ES-I3 (cell line): ENCODE measurements around the gene BRAF.
"Not testable (repeated sequence)": the region's sequence is repeated elsewhere in the genome, so short reads cannot be mapped to it uniquely, and the experiment has no call there.

Experiments
- H3K36me3 ChIP-seq: 2 replicates; pipeline ENCODE4 v1.6.1; 2013; ENCODE audit warnings: mild to moderate bottlenecking, low read length, control low read depth, moderate library complexity; ENCODE audit not compliant: insufficient read depth
- H3K4me1 ChIP-seq: 2 replicates; pipeline ENCODE4 v1.6.1; 2013; ENCODE audit warnings: mild to moderate bottlenecking, control low read depth, low read length; ENCODE audit not compliant: insufficient read depth
- H3K9ac ChIP-seq: 2 replicates; pipeline ENCODE4 v1.6.1; 2013; ENCODE audit warnings: low read depth, mild to moderate bottlenecking, low read length, moderate library complexity
- H3K9me3 ChIP-seq: 2 replicates; pipeline ENCODE4 v1.6.1; 2013; ENCODE audit warnings: mild to moderate bottlenecking, low read length, moderate library complexity; ENCODE audit not compliant: control insufficient read depth, insufficient read depth

Gene BRAF

DNA sequence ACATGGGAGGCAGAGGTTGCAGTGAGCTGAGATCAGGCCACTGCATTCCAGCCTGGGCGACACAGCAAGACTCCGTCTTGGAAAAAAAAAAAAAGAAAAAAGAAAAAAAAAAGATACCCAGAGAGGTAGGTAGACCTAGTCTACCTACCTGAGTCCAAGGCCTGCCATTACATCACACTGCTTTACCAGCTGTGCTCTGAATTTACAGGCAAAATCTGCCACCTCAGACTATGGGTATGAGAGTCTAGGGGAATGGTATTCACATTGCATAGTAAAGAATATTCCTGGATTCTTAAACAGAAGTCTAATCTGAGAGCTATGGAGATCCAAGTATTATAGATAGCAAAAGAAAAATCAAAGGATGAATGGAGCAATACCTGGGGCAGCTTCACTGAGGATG lies 178.0 kb downstream of the BRAF start:
- H3K9ac ChIP-seq = no peak overlapping the region
- no peaks in the 10 kb centered on the region for H3K36me3 ChIP-seq
- no peaks in the 10 kb centered on the region for H3K4me1 ChIP-seq
- H3K9me3 ChIP-seq = no peaks in the 10 kb centered on the region

DNA sequence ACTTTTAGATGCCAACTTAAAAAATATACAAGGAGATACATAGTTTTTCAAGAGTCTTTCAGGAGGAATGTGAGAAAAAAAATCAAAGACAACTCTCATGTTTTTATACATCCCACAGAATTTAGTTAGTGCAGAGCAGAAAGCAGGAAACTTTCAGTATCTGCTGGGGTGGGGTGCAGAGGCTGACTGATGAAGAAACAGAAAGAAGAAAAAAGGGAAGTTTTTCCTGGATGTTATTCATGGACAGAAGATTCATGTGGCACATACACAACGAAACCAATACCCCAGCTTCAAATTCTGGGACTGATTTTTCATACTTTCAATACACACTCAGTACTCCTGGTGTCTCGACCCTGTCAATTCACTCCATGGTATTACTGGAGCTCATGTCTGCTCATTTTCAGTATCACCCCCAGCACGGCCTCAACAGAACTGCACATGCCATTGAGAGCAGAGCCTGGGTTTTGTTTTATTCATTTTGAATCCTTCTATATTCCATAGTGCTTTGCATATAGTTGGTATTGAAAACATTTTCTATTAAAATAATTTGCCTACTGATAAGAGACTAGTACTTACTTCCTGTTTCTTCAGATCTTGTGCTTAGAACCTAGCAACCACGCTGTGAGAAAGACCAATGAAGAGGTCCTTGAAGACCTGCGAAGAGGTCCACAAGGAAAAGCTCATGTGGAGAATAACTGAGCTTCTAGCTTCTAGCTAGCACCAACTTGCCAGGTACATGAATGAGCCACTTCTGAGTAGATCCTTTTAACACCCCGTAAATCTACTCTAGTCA lies 179.3 kb downstream of the BRAF start:
- H3K9ac ChIP-seq = no peak overlapping the region
- H3K36me3 ChIP-seq = no peaks in the 10 kb centered on the region
- H3K4me1 ChIP-seq = no peaks in the 10 kb centered on the region
- H3K9me3 ChIP-seq = no peaks in the 10 kb centered on the region

DNA sequence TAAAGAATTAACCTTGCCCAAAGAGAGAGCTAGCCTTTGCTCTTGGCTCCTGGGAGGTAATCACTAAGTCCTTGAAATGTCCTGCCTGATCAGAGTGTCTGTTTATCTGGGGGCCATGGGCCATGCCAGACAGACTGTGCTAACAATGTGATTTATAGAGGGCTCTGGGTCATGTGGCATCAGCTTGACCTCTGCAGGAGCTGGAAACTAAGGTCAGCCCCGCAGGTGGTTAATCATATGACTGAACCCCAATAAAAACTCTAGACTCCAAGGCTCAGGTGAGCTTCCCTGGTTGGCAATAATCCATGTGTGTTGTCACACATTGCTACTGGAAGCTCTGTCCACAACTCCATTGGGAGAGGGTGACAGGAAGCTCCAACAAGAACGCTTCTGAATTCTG lies 180.7 kb downstream of the BRAF start:
- Histone ChIP-seq H3K9me3 (no peaks in the 10 kb centered on the region), H3K9ac (no peak overlapping the region), H3K36me3 (no peaks in the 10 kb centered on the region), H3K4me1 (no peaks in the 10 kb centered on the region)

DNA sequence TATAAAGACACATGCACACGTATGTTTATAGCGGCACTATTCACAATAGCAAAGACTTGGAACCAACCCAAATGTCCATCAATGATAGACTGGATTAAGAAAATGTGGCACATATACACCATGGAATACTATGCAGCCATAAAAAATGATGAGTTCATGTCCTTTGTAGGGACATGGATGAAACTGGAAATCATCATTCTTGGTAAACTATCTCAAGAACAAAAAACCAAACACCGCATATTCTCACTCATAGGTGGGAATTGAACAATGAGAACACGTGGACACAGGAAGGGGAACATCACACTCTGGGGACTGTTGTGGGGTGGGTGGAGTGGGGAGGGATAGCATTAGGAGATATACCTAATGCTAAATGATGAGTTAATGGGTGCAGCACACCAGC lies 181.5 kb downstream of the BRAF start:
- H3K9ac ChIP-seq, H3K36me3 ChIP-seq, H3K4me1 ChIP-seq, H3K9me3 ChIP-seq: not testable (repeated sequence)

DNA sequence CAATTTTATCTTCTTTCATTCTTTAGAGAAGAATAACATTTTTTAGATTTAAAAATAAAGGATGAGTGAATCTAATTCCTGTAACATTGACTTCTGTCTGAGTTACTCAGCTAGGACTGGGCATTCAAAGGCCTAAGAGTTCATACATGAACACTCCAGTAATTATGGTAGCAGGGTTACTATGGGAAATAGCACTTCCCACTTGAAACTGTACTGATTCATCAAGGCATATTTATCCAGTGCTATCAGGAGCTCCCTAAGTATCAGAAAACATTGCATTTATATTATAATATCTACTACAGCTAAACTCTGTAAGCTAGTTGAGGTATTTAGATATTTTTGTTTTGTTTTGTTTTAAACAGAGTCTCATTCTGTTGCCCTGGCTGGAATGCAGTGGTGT lies 186.4 kb downstream of the BRAF start:
- H3K36me3 ChIP-seq = no peaks in the 10 kb centered on the region
- no peaks in the 10 kb centered on the region for H3K9me3 ChIP-seq
- H3K4me1 ChIP-seq = no peaks in the 10 kb centered on the region
- no peak overlapping the region for H3K9ac ChIP-seq

DNA sequence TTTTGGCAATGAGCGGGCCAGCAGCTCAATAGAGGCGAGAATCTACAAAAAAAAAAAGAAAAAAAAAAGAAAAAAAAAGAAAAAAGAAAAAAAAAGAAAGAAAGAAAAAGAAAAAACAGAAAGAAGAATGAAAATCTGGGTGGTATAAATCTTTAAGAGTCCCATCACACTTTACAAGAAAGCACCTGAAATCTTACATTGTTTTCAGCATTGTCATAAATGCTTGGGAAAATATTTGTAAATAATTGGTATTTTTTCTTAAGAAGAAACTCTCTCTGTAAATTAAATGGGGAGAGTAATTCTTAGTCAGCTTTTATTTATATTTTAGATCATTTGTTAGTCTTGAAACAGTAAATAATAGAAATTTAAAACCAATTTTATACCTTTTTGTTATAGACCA lies 190.0 kb downstream of the BRAF start:
- Histone ChIP-seq H3K36me3 (no peaks in the 10 kb centered on the region), H3K9me3 (no peaks in the 10 kb centered on the region), H3K9ac (no peak overlapping the region), H3K4me1 (peaks cover 6% of the 10 kb centered on the region; the same call in 1 of the 2 replicates)

DNA sequence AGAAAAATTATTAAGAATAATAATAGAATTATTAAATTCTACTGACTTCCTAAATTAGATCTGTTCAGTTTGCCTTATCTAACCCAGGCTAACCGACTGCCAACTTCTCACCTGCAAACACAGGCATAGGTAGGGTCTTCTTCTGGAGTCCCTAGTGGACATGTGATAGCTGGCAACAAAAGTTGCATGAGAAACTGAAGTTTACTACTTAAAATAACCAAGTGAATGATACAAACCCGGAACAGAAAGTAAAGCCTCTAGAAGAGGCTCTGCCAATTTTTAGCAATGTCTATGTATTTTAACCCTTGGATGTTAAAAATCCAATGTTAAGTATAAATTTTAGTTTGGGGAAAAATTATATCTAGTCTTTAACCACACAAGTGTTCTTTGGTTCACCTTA lies 190.6 kb downstream of the BRAF start:
- Histone ChIP-seq H3K9ac (no peak overlapping the region), H3K9me3 (no peaks in the 10 kb centered on the region), H3K4me1 (peaks cover 6% of the 10 kb centered on the region; the same call in 1 of the 2 replicates)

DNA sequence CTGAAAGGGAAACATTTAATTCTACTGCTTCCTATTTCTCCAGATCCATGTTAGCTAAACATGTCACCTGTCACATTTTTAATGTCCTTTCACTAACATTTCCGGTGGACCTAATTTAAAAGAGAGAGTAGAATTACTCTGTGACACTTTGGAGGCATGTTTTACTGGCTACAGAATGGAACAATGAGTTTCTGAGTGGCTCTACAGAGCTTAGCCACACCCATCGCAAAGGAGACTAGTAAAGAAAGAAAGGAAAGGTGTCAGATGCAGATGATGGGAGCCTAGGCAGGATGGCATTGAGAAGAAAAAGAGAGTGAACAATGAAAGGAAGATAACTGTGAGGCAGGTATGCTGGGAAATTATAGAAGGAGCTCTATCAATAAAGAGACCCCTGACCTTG lies 192.3 kb downstream of the BRAF start:
- Histone ChIP-seq H3K4me1 (peaks cover 6% of the 10 kb centered on the region; the same call in 1 of the 2 replicates), H3K9ac (no peak overlapping the region), H3K36me3 (no peaks in the 10 kb centered on the region), H3K9me3 (no peaks in the 10 kb centered on the region)

More for the DNA sequence above, 190.6 kb downstream of the BRAF start:
- H3K36me3 ChIP-seq = no peaks in the 10 kb centered on the region

DNA sequence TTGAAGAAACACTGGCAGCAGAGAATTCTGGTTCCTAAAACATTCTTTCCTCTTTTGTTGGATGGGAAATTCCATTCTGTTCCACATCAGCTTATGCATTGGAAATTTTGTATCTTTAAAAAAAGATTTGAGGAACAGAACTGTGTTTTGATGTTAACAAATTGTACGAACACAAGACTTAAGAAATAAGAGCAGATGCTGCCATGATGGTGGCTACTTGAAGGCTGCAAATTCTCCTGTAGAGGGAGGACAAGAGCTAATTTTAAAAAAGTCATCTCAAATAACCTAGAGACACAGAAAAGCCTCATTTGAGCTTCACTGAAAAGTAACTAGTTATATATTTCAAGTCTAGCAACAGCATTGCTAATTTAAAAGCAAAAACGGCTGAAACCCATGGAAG lies 198.4 kb downstream of the BRAF start:
- Histone ChIP-seq H3K9me3 (no peaks in the 10 kb centered on the region), H3K36me3 (no peaks in the 10 kb centered on the region), H3K4me1 (no peaks in the 10 kb centered on the region), H3K9ac (no peak overlapping the region)

DNA sequence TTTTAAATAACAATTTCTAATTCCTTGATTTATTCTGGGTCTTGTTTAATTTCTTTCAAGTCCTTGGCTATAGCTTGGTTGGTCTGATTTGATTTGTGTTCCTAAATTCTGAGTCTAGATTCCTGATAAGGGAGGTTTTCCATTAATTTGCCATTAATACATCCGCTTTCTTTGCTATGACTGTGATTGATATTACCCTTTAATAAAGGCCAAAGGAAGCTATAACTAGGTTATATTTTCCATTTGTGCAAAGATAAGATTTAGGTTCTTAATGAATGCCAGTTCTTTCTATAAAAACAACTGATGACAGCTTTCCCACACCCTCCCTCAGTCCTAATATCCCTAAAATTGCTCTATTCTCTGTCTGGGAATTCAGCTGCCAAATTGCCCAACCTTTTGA lies 200.0 kb downstream of the BRAF start:
- Histone ChIP-seq H3K9me3 (no peaks in the 10 kb centered on the region), H3K4me1 (no peaks in the 10 kb centered on the region; the same call in 1 of the 2 replicates), H3K36me3 (no peaks in the 10 kb centered on the region), H3K9ac (no peak overlapping the region)

DNA sequence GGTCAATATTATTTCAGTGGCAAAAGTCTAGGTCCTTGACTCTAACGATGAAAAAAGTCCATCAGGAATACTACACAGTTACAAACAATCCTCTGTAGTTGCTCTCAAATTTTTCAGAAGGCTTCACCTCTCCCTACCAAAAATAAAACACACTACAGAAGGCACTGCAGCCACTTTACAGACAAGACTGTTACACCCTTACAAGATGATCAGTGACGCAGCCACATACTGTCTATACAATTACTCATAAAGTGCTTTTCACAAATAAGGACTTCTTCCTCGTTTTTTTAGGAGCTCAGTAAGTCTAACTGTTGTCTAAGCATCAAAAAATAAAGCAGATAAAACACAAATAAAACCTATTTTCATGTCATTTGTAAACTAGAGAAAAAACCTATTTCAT lies 201.2 kb downstream of the BRAF start:
- H3K9ac ChIP-seq = no peak overlapping the region
- H3K36me3 ChIP-seq = no peaks in the 10 kb centered on the region
- H3K4me1 ChIP-seq = no peaks in the 10 kb centered on the region; the same call in 1 of the 2 replicates
- no peaks in the 10 kb centered on the region for H3K9me3 ChIP-seq

DNA sequence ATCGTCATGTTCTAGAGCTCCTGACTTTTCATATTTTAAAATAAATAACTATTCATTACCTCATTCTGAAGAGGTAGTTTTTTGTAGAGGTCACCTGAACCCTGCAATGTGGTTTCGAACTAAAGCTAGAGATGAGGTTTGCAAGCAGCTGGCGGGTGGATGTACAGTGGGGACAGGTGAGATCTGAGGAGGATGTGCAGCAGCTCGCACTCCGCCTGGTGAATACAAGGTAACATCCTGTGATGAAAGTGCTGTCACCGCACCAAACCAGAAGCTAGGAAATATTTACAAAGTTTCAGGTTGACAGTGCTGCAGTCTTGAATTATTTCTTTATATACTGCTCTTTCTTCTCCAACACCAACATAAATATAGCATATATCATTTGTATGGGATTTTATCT lies 201.7 kb downstream of the BRAF start:
- Histone ChIP-seq H3K36me3 (no peaks in the 10 kb centered on the region), H3K4me1 (no peaks in the 10 kb centered on the region; the same call in 1 of the 2 replicates), H3K9me3 (no peaks in the 10 kb centered on the region), H3K9ac (no peak overlapping the region)

DNA sequence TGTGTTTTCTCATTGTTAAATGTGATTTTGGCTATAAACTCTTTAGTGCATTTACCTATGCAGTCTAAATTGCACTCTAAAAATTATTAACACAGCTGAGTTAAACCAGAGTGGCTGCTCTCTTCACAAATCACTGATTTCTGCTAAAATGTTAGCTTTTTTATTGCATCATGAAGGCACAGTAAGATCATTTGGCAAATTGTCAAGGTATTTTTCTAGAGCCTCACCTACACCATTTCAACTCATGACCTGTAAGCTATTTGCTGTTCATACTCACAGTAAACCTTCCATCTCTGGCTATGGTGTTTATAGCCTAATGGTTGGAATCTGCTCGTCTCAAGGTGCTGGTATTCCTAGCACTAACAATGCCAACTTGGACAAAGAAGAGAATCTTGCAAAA lies 202.5 kb downstream of the BRAF start:
- Histone ChIP-seq H3K4me1 (no peaks in the 10 kb centered on the region; the same call in 1 of the 2 replicates), H3K9ac (no peak overlapping the region)

DNA sequence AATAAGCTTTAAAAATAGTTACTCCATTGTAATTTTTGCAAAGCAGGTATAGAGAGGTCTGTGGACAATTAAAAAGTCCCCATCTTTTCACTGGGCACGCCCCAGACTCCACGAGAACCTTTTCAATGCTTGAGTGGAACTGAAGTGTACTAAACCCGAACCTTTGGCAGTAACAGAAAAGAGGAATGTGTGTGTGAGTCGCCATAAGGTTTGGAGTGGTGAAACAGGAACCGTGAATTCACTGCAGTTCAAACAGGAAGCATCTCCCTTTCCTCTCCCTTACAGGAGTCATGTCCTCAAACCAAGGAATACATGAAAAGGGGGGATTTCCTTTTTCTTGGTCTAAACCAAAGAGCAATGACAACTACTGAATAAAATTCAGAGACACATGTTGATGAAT lies 205.0 kb downstream of the BRAF start:
- no peaks in the 10 kb centered on the region for H3K9me3 ChIP-seq
- H3K36me3 ChIP-seq = no peaks in the 10 kb centered on the region
- no peak overlapping the region for H3K9ac ChIP-seq
- H3K4me1 ChIP-seq = no peaks in the 10 kb centered on the region; the same call in 1 of the 2 replicates

More for the DNA sequence above, 202.5 kb downstream of the BRAF start:
- H3K36me3 ChIP-seq = no peaks in the 10 kb centered on the region
- H3K9me3 ChIP-seq = no peaks in the 10 kb centered on the region

DNA sequence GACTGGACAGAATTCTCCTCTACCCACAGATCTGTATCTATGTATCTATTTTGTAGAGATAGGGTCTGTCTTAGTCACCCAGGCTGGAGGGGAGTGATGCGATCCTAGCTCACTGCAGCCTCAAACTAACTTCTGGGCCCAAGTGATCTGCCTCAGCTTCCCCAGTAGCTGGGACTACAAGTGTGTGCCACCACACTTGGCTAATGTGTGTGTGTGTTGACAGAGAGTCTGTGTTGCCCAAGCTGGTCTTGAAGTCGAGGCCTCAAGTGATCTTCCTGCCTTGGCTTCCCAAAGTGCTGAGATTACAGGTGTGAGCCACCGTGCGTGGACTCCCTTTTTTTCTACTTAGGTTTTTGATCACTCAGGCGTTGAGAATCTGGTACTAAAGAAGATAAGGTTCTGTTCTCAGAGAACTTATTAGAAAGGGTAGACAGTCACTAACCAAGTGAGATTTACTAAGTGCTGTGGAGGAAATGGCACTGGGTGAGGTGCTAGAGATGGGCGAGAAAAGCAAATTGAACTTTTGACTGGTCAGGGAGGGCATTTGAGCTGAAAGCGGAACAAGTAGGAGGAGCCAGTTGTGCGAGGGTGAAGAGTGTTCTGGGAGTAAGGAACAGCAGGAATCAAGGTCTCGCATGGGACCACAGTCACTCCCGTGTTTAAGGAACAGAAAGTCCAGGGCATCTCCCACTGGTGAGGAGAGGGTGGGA lies 210.2 kb downstream of the BRAF start:
- Histone ChIP-seq H3K4me1 (no peaks in the 10 kb centered on the region), H3K36me3 (no peaks in the 10 kb centered on the region)

More for the DNA sequence above, 210.2 kb downstream of the BRAF start:
- no peak overlapping the region for H3K9ac ChIP-seq
- H3K9me3 ChIP-seq = no peaks in the 10 kb centered on the region
